NCI-H446 (cell line): ENCODE data around the gene DMD.
"Not testable (repeated sequence)": the region's sequence is repeated elsewhere in the genome, so short reads cannot be mapped to it uniquely, and the experiment has no call there.

Experiments used
- DNase-seq, 2 experiments: peaks; one replicate each; lab custom pipeline; 2025; lab: John Stamatoyannopoulos, UW

Gene DMD

GRCh38 chrX:31521941-31522340 is 1689.4 kb downstream of the DMD start:
- DNase-seq, result no peak

DNA sequence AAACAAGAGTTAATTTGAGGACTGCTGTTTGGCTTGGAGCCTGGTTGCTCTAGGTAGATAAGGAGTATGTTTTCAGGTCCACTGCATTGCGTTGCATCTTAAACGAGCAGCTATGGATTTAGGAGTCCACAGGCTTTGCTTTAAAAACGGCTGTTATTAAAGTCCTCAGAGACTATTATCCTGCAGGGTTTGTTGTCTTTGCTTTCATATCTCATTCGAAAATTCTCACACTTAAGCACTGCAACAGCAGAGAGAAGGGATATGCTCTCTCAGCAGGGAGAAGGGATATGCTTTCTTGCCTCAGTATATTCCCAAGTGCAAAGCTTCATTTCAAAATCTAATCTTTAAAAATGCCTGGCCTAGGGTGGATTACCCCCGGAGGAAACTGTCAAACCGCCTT is 1694.8 kb downstream of the DMD start:
- DNase-seq, result no peak

- DNase-seq, result no peak
Observed at GRCh38 chrX:31508338-31508737, 1703.0 kb downstream of the DMD start.

GRCh38 chrX:31506928-31507327 is 1704.4 kb downstream of the DMD start:
- DNase-seq, result no peak

DNA sequence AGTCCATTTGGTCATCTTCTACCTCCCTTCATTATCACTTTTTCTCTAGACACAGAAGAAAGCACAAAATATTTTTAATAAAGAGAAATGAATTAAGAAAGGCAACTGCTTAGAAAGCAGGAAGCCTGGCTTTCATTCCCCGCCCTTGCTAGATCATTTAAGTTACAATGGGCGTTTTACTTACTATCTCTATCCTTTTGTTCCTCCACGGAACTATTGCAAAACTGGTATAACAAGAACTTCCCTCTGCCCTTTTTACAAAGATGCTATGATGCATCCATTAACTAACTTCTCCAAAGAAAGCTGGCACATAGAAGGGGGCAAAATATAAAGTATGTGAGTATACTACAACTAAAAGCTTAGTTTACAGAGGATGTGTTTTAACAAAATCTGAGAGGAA is 1705.0 kb downstream of the DMD start:
- DNase-seq, result no peak

DNA sequence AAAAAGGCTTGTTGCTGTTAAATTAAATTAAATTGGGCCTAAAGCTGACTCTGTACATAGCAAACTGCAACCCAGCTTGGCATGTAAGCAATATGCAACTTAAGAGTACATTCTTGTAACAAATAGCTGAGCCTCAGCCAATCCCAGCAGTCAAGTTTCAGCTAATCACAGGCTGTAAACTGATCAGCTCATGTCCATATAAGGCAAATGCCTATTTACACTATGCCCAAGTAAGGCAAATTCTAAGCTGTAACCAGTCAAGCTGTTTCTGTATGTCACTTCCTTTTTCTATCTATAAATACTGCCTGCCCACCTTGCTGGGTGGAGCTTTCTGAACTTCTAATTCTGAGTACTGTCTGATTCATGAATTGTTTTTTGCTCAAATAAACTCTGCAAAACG is 1710.4 kb downstream of the DMD start:
- DNase-seq, result no peak

DNA sequence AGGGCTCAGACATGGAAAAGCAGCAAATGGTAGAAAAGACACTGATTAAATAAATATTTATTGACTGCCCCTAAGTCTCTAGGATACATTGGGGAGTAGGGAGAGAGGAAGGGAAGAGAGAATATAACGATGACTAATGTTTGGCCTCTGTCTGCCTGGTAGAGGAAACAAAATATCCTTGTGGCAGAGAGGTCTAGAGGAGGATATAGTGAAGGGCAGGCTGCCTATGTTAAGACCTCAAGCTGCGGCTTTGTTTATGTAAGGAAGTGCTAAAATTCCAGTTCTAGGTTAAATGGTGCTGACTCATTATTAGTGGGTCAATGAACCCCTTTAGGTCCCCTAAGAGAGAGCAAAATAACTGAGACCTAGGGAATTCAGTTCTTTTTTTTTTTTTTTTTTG is 1712.2 kb downstream of the DMD start:
- no peak for DNase-seq

- no peak for DNase-seq
Observed at GRCh38 chrX:31497086-31497485, 1714.3 kb downstream of the DMD start.

GRCh38 chrX:31487951-31488350 is 1723.4 kb downstream of the DMD start:
- no peak for DNase-seq

GRCh38 chrX:31483336-31483735 is 1728.0 kb downstream of the DMD start:
- DNase-seq, result no peak

- no peak for DNase-seq
Observed at GRCh38 chrX:31480696-31481095, 1730.7 kb downstream of the DMD start.

DNA sequence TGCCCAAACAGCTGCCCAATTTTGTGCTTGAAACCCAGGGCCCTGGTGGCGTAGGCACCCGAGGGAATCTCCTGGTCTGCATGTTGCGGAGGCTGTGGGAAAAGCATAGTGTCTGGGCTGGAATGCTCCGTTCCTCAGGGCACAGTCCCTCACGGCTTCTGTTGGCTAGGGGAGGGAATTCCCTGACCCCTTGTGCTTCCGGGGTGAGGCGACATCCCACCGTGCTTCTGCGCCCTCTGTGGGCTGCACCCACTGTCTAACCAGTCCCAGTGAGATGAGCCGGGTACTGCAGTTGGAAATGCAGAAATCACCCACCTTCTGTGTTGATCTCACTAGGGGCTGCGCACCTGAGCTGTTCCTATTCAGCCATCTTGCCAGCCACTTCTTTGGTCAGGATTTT is 1740.1 kb downstream of the DMD start:
- no peak for DNase-seq

DNA sequence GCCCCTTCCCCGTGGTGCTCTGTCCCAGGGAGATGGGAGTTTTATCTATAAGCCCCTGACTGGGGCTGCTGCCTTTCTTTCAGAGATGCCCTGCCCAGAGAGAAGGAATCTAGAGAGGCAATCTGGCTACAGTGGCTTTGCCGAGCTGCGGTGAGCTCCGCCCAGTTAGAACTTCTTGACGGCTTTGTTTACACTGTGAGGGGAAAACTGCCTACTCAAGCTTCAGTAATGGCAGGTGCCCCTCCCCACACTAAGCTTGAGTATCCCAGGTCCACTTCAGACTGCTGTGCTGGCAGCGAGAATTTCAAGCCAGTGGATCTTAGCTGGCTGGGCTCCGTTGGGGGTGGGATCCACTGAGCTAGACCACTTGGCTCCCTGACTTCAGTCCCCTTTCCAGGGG is 1740.6 kb downstream of the DMD start:
- DNase-seq, result not testable (repeated sequence)

GRCh38 chrX:31464306-31464915 is 1746.9 kb downstream of the DMD start:
- DNase-seq, result no peak

DNA sequence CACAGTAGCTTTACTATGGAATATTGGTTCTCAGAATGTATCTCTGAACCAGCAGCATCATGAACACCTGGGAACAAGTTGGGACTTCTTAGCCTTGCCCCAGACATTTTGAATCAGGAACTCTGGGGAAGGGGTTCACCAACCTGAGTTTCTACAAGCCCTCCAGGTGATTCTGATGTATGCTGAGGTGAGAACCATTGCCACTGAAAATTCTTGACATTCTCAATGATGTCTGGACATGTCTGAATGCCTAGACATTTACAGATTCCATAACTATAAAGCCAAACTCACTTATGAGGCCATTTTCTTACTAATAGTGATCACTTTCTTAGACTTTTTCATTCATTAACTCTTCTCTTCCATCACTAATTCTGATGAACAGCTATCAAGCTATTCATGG is 1750.1 kb downstream of the DMD start:
- no peak for DNase-seq

- no peak for DNase-seq
Observed at GRCh38 chrX:31459361-31459760, 1752.0 kb downstream of the DMD start.

GRCh38 chrX:31449965-31450364 is 1761.4 kb downstream of the DMD start:
- no peak for DNase-seq

GRCh38 chrX:31449081-31449480 is 1762.3 kb downstream of the DMD start:
- no peak for DNase-seq

DNA sequence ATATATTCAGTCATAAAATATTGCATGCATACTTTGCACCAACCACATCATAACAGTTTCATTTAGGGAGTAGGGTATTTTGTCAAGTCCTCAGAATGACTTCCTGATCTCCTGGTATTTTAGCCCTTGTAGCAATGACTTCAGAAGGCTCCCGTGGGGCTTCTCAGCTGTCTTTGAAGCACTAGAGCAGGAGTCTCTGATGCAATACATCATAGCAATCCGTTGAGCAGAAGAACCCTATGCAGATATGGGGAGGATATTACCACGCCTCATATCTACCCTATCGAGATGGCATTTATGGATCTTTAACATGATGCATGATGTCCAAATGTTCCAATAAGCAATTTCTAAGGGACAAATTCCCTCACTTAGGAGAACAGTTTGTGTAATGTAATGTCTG is 1765.8 kb downstream of the DMD start:
- DNase-seq, result no peak

DNA sequence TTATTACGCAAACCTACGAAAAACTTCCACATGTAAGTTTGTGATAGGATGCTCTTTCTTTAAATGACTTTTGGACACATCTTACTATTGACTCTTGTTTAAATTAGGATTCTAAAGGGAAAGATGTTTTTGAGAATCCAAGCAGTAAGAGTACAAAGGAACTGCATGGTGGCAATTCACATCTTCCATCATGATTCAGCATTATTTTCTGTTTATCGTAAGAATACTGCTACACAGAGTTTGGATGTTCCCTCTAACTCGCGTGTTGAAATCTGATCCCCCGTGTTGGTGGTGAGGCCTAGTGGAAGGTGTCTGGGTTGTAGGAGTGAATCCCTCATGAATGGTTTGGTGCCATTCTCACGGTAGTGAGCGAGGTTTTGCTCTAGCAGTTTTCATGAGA is 1767.7 kb downstream of the DMD start:
- DNase-seq, result no peak

- no peak for DNase-seq
Observed at GRCh38 chrX:31440546-31440945, 1770.8 kb downstream of the DMD start.

DNA sequence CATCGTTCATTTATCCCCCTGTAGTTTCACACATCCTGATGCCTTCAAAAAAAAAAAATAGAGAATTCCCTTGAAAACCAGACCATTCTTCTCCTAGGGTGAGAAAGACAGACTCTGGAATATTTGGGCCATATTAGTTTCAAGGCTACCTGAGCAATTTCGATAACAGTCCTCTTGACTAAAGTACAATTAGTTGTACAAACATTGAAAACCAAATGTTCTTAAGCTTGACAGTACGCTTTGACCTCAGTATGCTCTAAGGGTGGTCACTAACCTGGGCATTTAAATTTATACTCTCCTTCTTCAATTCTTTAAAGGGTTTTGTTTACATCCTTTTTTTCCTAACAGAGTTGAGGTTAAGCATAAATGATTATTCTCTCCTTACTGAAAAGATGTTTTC is 1774.9 kb downstream of the DMD start:
- DNase-seq, result no peak

DNA sequence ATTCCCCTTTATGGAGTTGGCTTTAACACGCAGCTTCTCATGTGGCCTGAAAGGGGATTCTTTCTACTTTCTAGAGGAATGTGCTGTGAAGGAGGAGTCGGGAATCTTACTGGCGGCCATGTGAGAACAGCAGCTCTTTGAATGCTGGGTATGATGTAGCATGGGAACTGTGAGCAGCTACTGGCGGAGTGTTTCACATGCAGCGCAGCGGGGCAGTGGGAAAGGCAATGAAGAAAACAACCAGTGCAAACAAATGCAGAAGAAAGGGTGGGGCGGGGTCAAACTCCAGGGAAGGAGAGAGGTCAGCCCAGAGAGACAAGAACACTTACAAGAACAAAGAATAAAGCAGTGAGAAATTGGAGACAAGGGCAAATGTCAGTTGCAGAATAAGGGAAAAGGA is 1775.8 kb downstream of the DMD start:
- DNase-seq, result no peak

GRCh38 chrX:31433856-31434255 is 1777.5 kb downstream of the DMD start:
- no peak for DNase-seq

DNA sequence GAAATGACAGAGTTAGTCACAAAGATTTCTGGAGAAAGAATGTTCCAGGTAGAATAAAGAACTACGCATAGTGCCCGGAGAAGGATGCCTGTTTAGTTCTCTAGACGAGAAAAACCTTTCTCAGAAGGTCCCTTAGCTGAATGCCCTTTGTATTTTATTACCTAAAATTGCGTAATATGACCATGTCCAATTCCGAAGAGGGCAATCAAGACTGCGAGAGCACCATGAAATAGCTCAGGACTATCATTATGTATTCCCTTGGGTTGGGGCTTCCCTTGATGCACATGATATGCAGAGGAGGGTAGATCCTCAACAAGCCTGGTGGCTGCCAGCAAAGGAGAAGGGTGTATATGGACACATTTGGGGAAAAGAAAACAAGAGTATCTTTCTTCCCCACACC is 1781.4 kb downstream of the DMD start:
- DNase-seq, result no peak
